GM12864 (cell line): ENCODE results near the gene CTSC.

Experiments
- DNase-seq: peaks from one replicate; pipeline ENCODE4 v3.0.0-alpha.2; 2011; ENCODE audit warnings: low read depth
- H3K4me3 ChIP-seq: 2 replicates; pipeline ENCODE4 v1.5.1; 2011; ENCODE audit warnings: mild to moderate bottlenecking, low read depth, low read length, control low read depth
- CTCF ChIP-seq: IDR thresholded peaks from 2 replicates; pipeline ENCODE4 v1.5.1; 2011; ENCODE audit warnings: low read depth, mild to moderate bottlenecking, moderate library complexity, low read length, control low read depth, inconsistent platforms; ENCODE audit errors: missing control alignments

The CTSC gene

GRCh38 chr11:88277349-88277915 is 60.1 kb downstream of the CTSC start:
- H3K4me3 ChIP-seq: no peak overlapping the region
- no peak for DNase-seq
- no peak for TF ChIP-seq CTCF

- no peak for TF ChIP-seq CTCF
- DNase-seq: no peak
- H3K4me3 ChIP-seq: no peak overlapping the region
These were observed 61.9 kb downstream of the CTSC start for GRCh38 chr11:88275636-88276035.

GRCh38 chr11:88266919-88267318 is 70.6 kb downstream of the CTSC start:
- TF ChIP-seq CTCF: no peak
- H3K4me3 ChIP-seq: no peak overlapping the region
- DNase-seq: no peak

GRCh38 chr11:88266157-88266556 is 71.4 kb downstream of the CTSC start:
- no peak for DNase-seq
- no peak for TF ChIP-seq CTCF
- no peak overlapping the region for H3K4me3 ChIP-seq

- no peak overlapping the region for H3K4me3 ChIP-seq
- TF ChIP-seq CTCF: no peak
These were observed 78.1 kb downstream of the CTSC start for GRCh38 chr11:88259431-88259830.

GRCh38 chr11:88252208-88252607 is 85.3 kb downstream of the CTSC start:
- no peak for TF ChIP-seq CTCF
- no peak for DNase-seq
- H3K4me3 ChIP-seq: no peak overlapping the region

More at GRCh38 chr11:88259431-88259830, 78.1 kb downstream of the CTSC start:
- no peak for DNase-seq

- TF ChIP-seq CTCF: no peak
- H3K4me3 ChIP-seq: no peak overlapping the region
- DNase-seq: no peak
These were observed 86.8 kb downstream of the CTSC start for GRCh38 chr11:88250566-88251242.
